SK-MEL-5 (cell line): ENCODE measurements around the gene LNX1. TPM values are rescaled to one million over a fixed set of nuclear protein-coding genes. Genes with fewer than 3 reads are reported as not detected.
A peak's percentile ranks its signal among the peaks of the same experiment; 100 is the strongest.

Experiments used
- DNase-seq: peaks from one replicate; pipeline ENCODE4 v3.0.0-alpha.2; 2016; ENCODE audit warnings: low read depth, low spot score
- in situ Hi-C: cut with HindIII; loops from 2 replicates; pipeline ENCODE4 v1.10.0; 2016; ENCODE audit warnings: low sequenced_read_pairs, high pct_unique_total_duplicates, low pct_unique_long_range_greater_than_20kb
- total RNA-seq: library from RNA; depleted of rRNA; stranded (reverse); fragments of >200 nt; shearing (Covaris generic); gene quantifications from 2 replicates; pipeline ENCODE4 v1.2.3, GENCODE V29; 2014

LNX1 gene
- total RNA-seq, 1 experiment from 2014 or later = 0.13 TPM

DNA sequence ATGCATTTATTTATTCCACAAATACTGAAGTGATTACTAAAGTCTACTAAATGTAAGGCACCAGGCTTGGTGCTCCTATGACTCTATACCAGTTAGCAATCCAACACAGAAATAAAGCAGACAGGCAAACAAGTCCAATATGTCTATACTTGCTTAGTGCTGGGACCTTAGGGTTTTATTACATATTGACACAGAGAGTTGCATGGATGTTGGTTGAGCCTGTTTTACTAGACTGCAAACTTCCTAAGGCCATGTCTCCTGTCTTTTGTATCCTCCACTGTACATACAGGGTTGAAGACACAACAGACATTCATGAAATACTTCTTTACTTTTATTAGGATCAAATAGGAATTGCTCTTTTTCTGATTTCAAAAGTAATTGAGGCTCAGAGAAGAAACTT, 69.0 kb downstream of the LNX1 start:
- DNase-seq = no peak
- in situ Hi-C loops = no loop called here

DNA sequence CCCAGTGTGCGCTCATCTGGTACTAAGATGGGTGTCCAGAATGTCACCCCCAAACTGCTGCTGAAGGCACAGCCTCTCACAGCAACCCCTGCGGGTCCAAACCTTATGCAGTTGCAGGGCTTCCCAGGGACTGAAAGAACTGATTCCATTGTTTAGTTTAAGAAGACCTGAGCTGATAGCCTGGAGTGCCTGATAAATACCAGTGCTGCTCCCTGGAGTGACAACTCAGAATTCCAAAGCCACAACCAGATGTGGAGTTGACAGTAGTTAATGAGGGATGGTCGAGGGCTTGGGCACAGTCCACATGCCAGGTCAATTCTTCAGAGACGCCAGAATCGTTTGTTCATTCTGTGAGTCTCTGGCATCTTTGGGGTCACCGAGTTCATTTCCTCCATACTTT, 71.2 kb downstream of the LNX1 start:
- no peak for DNase-seq
- in situ Hi-C loops = no loop called here

DNA sequence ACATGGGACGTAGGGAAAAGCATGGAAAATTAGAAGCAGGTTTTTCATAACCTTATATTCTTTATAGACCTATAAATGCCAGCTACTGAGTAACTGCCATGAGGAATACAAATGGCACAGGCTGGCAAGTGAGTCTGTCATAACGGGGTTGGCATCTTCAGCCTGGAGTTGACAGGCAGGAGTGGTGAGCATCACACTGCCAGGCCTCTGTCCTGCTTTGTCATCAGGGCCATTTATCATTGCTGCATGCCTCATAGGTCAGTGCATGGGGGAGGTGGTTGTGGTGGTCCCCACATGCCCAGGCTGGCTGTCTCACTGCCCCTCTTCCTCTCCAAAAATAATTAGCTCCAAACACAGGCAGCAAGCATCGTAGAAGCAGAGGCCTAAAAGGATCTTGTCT, 72.5 kb downstream of the LNX1 start:
- no peak for DNase-seq
- in situ Hi-C loops = no loop called here

DNA sequence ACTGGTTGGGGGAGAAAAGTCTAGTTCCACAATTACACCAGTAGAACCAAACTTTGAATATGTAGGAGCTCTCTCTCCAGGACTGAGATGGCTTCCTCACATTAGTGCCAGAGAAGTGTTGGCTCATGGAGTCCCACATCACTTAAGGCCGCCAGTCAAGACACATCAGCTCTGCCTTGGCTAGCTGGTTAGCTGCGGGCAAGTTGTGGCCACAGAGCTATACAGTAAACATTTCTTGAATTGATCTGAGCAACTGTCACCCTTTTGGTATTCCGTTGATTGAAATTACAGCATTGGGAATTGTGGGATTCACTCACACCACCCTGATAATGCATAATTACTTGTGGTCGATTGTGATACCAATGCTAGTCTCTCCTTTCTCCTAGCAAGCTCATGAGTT, 76.2 kb downstream of the LNX1 start:
- DNase-seq = no peak
- in situ Hi-C loops = no loop called here

DNA sequence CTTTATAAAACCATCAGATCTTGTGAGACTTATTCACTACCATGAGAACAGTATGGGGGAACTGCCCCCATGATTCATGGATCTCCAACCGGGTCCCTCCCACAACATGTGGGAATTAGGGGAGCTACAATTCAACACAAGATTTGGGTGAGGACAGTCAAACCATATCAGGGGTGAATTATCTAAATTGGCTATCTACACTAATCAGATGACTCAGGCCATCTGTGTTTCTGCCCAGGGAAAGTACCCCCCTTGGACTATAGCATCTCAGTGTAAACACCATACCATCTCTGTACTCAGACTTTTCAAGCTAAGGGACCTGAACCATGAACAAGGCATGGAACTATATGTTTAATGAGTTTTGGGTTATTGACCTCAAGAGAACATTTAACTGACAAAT, 76.8 kb downstream of the LNX1 start:
- no peak for DNase-seq
- in situ Hi-C loops = no loop called here

DNA sequence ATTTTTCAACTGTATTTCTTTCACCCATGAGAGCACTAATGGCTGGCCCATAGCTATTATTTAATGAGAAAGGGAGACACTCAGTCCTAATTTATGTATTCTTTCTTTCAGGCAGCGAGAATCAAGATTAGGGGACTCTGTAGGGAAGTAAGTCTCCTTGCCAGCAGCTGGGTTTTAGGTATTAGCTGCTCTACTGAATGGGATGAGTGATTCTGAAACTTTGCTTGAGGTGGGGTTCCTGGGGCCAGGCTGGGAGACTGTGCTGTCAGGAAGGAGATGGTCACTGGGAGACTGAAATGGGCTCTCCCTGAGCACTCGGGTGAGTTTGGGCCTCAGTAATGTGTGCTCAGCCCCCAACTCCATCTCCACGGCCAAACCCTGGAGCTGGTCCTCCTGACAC, 78.7 kb downstream of the LNX1 start:
- no peak for DNase-seq
- in situ Hi-C loops = no loop called here

DNA sequence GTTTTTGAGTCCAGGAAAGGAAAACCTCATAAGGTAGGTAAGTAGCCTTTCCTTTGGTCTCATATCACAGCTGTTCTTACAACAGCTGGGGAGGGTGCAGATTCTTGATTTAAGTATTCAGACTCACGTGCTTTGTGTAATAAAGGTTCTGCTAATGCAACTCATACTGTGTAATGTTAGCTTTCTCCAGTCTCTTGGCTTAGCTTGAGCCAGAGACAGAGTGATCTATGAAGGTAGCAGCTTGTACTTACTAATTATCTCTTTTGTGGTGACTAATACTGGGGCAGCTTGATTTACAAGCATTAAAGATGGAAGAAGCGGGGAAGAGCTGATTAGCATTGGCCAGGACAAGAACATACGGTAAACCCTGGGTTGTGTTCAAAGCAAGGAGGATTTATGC, 80.3 kb downstream of the LNX1 start:
- in situ Hi-C loops = no loop called here
- no peak for DNase-seq

DNA sequence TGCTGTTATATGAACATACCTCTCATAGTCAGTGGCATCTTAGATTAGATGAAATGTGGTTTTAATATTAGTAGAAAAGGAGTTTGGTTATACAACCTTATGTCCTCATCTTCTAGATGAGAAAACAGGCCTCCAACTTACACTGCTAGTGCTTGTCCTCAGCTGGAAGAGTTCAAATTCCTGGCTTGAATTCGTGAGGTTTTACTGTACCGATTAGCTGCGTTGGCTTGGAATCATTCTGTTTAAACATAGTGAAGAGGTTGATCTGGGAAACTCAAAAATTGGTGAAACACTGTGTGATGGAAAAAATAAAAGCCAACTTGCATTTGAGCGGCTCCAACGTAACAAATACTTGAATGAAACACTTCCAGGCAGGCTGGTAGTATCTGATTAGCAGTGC, 81.0 kb downstream of the LNX1 start:
- in situ Hi-C loops = no loop called here
- no peak for DNase-seq

DNA sequence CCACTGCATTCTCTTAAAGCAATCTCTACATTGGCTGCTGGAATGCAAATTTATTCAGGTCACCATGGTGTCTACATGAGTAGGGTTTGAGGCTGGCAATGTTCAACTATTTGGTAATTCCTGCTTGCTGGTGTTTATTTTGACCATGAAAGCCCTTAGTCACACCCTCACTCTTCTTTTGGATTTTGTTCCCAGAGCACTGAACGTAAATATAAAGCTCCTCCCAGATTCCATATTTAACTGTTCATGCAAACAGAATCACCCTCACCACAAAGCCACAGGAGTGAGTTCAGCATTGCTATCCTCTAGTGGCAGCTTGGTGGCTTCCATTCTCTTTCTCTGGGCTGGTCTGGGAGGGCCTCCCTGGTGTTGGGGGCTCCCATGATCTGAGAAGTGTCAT, 82.8 kb downstream of the LNX1 start:
- no peak for DNase-seq

DNA sequence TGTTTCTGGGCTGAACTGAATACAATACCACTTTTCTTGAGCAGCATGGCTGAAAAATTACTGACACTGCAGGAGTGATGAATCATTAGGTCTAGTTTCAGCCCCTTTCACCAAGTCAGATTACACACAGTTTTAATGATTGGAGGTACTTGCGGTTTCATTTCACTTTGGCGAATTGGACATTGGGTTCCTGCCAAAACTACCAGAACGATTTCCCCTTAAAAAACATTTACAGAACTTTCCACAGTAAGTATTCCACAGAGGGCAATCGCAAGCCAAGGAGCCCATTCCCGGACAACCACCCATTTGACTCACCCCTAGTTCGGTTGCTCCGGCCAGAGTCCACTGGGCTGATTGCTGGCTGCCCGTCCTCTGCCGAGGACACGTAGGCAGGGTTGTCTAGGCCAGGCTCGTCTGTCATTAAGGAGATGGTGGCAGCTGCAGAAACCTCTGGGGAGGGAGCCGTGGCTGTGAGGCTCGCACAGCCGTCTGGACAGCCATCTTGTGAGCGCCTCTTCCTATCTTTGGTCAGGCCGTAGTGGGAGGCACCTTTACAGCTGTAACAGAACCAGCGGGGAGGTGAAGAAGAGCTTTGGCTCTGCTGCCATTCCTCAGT, 83.5 kb downstream of the LNX1 start:
- DNase-seq = no peak
- in situ Hi-C loops = no loop called here

More for the DNA sequence above, 82.8 kb downstream of the LNX1 start:
- in situ Hi-C loops = no loop called here

DNA sequence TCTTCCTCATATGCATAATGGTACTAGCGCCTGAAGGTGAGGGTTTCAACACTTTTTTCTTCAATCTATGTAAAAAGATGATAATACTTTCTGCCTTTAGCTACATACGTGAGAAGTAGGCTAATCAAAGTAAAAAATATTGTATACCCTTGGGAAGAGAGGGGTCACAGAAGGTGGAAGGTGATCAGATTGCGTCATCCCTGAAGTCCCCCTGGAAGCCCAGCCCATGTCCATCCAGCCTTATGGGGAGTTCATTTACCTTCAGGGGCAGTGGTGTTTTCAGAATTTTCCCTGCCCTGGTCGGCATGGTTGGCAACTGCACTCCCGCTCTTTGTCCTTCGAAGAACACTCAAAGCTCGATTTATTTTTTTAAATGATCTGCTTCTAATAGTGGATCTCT, 84.2 kb downstream of the LNX1 start:
- in situ Hi-C loops = no loop called here
- DNase-seq = no peak

DNA sequence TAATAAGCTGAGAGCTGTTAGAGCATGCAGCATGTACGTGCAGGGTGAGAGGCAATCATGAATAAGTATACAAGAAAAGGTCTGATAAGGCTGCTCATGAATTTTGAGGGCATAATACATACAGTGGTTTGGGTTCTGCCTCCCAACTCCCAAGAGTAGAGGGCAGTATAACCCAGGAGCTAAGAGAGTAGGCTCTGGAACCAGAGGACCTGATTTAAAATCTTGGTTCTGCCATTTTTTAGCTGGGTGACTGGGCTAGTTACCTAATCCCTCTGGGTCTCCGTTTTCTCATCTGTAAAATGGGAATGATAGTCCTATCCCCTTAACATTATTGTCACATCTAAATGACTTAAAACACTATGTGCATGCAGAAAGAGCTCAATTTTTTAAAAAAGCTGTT, 85.3 kb downstream of the LNX1 start:
- peak; percentile 44 for DNase-seq
- in situ Hi-C loops = no loop called here

DNA sequence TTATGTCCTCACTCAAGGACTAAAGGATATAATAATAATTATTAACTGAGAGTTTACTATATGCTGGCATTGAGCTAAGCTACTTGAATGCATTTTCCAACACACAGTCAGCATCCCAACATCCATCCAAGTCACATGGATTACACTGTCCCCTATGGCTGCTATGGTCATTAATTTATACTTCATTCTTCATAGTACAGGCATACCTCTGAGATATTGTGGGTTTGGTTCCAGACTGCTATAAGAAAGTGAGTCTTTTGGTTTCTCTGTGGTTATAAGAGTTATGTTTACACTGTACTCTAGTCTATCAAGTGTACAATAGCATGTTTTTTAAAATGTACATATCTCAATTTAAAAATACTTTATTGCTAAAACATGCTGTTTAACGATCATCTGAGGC, 89.2 kb downstream of the LNX1 start:
- in situ Hi-C loops = no loop called here

DNA sequence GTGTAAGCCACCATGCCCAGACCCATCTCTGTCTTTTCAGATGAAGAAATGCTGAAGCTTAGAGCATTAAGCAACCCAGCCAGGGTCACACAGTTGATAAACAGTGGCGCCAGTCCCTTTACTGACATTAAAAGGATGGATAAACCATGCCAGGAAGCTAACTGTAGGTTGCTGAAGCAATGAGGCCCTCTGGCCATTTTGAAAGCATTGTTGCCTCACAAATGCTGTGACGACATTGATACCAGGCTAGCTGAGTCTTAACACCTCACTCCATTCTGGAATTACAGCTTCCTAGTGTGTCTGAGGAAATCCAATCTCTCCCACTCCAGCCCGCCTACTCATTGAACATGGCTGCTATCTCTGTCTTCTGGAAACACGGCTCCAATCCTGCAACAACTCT, 89.7 kb downstream of the LNX1 start:
- in situ Hi-C loops = no loop called here
- DNase-seq = no peak

More for the DNA sequence above, 89.2 kb downstream of the LNX1 start:
- no peak for DNase-seq

DNA sequence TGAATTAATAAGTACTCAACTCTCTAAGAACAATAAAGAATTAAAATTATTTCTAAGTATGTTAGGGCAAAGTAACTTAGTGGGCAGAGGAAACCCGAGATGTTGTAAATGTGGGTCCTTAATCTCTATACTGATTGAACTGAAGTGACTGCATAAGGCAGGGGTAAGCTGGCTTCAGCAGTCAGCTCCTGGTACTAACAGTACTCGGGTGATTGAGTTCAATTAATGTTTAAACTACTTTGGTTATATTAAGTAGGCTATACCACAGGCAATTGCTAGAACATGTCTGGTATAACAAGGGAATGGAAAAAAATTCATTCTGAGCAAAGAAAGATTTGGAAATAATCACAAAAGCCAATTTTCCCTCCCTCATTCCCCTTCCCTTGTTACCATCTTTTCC, 90.7 kb downstream of the LNX1 start:
- no peak for DNase-seq
- in situ Hi-C loops = no loop called here

DNA sequence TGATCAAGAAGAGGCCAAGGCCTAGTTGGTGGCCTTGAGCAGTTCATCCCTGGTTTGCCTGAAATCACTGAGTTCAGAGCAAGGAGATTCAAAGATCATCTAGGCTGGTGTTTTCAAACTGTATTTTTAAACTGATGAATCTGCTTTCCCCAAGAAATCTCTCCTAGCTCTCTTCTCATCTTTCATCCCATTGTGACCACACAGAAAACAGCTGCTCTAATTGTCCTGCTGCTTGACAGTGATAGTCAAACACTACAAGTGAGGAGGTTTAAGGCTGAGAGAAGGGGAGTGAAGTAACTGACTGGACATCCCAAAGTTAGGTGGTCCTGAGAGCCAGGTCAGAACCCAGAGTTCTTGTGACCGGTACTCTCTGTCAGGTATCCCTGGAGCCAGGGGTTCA, 91.5 kb downstream of the LNX1 start:
- in situ Hi-C loops = no loop called here

DNA sequence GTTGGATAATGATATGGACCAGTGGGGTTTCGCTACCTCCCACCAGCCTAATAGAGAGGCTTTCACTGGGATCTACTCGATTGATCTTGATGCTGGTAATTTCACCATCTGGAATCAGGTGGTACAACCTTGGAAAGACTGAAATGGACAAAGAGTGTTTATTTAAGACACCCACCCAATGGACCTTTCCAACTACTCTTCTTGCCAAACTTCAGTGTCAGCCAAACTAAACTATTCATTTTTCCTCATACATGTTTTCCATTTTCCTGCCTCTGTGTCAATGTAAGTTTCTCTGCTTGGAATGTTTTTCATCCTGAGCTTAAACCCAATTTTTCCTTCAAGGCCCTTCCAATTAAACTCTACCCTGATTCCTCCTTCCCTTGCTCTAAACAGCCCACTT, 92.6 kb downstream of the LNX1 start:
- DNase-seq = no peak
- in situ Hi-C loops = no loop called here

More for the DNA sequence above, 91.5 kb downstream of the LNX1 start:
- no peak for DNase-seq

DNA sequence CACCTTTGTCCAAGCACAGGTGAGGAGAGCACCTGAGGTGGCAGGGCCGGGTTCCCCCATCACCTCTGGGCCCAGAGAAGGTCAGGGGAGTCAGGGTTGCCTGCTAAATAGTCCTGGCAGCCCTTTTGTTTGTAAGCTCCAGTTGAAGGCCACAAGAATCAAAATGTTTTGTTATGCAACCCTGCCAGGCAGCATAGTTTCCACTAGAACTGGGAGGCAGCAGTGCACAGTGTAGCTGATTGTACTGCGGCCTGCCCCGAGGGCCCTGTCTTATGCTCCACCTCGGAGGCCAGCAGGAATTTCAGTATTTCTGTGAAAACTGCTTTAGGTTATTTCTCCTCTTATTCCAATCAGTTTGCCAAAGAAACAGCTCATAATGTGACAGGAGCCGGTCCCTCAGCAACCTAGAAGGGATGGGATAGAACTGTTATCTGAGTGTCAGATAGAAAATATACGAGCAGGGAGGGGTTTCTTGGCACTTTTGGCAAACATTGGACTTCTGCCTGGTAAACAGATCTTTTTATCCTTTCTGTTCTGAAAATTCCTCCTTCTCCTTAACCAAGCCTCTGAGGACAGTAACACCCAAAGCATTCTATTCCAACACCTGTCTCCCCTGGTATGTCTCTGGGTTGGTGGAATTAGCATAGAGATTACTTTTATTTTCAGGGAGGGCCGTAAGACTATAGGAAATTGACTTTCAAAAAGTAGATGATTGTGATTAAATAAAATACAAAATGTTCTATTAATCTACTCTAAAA, 93.6 kb downstream of the LNX1 start:
- in situ Hi-C loops = no loop called here
- peak; percentile 69 for DNase-seq

DNA sequence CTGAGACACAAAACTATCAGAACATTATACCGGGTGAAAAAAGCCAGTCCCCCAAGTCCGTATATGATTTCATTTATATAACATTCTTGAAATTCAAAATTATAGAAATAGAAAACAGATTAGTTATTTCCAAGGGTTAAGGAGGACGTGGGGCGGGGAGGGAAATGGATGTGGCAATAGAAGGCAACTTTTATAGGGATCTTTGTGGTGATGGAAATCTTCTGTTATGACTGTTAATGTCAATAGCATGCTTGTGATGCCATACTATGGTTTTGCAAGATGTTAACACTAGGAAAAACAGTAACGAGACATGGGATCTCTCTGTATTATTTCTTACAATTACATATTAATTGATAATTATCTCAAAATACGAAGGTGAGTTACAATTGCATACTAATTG, 96.4 kb downstream of the LNX1 start:
- in situ Hi-C loops = no loop called here
- DNase-seq = no peak
